GM19193 (cell line): Measurements from ENCODE around the gene BPIFA1.

Source experiments
- POLR2A ChIP-seq: IDR thresholded peaks from 4 replicates; pipeline ENCODE4 v1.6.1; 2011; ENCODE audit not compliant: insufficient read depth, insufficient read length; ENCODE audit errors: extremely low read depth

The BPIFA1 gene

GRCh38 chr20:33232486-33233072, 3.2 kb upstream of the BPIFA1 start:
- no peak for TF ChIP-seq POLR2A

DNA sequence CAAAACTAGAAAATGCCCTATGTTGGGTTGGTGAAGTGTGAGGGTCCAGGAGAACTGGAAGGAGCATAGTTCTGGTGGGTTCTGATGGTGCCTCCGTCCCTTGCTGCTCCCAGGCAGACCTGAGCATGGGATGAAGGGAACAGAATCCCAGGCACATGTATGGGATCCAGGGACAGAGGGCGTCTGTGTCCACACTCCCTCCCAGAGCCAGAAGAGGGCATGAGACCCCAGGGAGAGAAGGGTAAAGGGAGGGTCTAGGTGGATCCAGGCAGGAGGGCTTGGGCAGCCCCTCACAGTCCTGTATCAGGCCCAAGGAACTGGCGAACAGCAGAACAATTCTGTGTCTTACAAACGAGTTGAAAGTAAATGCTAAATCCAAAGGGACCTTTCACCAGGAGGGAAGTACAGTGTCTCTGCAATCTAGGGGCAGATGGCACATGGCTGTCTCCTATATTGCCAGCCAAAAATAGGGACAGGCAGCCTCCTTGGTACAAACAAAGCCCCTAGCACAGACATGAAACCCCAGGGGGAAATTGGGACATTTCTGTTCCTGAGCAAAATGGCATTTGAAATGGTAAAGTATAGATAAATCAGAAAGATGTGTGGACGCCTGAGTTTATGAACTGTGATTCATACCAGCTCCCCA, 2.5 kb upstream of the BPIFA1 start:
- no peak for TF ChIP-seq POLR2A

GRCh38 chr20:33234050-33234449, 1.7 kb upstream of the BPIFA1 start:
- no peak for TF ChIP-seq POLR2A

DNA sequence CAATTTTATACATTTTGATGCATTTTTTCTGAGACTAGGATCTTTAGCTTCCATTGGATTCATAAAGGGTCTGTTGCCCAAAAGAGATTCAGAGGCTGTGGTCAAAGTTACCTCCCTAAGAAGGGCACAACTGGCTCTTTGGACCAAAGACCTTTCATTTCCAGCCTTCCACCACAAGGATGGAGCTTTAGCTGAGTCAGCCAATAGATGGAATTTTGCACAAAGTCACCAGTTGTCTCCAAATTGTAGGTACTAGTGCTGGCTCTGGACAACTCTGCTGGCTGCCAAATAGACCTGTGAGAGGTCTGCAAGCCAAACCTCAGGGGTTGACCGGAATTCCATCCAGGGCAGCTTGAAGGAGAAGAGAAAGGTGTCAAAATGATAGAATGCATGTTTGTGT, 555 bp downstream of the BPIFA1 start:
- no peak for TF ChIP-seq POLR2A

- TF ChIP-seq POLR2A = no peak
These were observed 2.2 kb downstream of the BPIFA1 start for GRCh38 chr20:33237989-33238388.

DNA sequence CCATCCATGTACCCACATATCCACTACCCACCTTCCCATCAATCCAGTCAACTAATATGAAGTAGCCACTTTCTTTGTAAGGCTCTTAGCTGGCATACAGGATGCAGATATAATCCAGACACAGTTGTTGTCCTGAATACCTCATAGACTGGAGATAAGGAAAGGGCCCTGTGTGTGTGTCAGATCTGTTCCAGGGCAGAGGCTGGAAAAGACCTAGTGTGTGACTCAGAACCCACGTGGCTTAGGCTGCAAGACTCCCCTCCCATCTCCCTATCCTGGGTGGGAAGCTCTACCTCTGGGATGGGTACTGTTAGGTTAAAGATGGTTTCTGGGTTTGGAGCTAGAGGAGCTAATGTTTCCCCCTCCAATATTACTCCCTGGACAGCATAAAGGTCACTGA, 3.6 kb downstream of the BPIFA1 start:
- no peak for TF ChIP-seq POLR2A

DNA sequence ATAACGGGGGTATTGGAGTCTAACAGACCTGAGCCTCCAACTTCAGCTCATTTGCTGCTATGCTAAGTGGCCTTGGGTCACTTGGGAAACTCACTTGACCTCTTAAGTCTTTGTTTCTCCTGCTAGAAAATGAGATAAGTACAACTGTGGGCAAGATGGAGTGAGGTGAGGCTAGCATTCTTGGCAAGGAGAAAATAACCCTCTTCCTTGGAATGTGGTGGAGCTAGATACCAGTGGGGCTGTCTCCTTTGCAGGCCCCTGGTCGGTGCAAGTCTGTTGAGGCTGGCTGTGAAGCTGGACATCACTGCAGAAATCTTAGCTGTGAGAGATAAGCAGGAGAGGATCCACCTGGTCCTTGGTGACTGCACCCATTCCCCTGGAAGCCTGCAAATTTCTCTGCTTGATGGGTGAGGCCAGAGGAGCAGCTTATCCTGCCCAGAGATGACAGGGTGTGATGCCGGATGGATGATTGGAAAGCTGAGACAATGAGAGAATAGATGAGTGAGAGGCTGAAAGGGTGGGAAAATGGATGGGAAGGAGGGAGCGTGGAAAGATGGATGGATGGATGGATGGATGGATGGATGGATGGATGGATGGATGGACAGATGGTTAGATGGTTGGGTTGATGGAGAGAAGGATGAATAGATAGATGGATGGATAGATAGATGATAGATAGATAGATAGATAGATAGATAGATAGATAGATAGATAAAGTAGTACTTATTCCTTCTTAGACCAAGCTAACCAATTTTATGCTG, 4.4 kb downstream of the BPIFA1 start:
- TF ChIP-seq POLR2A = no peak

DNA sequence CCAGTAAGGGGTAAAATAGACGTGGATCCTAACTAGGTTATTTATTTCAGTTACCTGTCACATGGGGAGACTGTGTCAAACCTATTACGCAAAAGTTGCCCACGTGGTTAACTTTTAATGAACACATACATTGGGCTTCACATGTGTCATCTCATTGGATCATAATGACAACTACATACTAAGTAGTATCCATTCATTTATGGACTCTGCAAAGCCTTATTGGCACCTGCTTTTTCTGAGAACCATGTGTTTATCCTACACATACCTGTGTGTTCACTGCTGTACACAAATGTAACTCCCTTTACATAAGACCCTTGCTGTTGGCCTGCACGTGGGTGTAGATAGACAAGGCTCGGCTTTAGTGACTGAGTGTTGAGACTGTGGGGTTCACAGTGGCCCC, 5.1 kb downstream of the BPIFA1 start:
- no peak for TF ChIP-seq POLR2A

DNA sequence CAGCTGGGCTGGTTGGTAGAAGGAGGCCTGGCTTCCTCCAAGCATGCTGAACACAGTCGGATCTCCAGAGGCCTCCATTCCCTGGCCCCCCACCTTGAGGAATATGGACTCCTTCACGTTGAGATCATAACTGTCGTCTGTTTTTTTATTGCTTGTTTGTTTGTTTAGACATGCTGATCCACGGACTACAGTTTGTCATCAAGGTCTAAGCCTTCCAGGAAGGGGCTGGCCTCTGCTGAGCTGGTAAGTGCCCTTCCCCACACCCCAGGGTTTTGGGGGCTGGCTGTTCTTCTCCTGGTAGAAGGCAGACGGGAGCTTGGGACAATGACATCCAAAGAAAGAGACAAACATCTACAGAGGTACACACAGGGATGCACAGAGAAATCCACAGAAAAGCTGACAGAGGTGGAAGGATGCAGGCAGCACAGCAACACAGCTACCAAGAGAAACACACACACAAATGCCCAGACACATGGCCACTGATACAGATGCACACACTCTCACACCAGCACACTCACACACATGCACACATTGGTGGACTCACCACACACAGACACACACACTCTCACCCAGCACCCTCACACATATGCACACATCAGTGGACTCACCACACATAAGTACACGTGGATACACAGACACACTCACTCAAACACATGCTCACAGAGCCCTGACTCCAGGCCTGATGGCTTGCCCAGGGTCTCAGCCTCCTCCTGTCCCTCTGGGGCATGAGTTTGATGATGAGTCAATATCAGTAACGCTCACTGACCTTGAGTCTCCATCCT, 6.7 kb downstream of the BPIFA1 start:
- TF ChIP-seq POLR2A = no peak

- TF ChIP-seq POLR2A = no peak
These were observed 10.3 kb downstream of the BPIFA1 start for GRCh38 chr20:33246077-33246476.

GRCh38 chr20:33249456-33249855, 13.7 kb downstream of the BPIFA1 start:
- TF ChIP-seq POLR2A = no peak

- TF ChIP-seq POLR2A = no peak
These were observed 14.9 kb downstream of the BPIFA1 start for GRCh38 chr20:33250666-33251065.

DNA sequence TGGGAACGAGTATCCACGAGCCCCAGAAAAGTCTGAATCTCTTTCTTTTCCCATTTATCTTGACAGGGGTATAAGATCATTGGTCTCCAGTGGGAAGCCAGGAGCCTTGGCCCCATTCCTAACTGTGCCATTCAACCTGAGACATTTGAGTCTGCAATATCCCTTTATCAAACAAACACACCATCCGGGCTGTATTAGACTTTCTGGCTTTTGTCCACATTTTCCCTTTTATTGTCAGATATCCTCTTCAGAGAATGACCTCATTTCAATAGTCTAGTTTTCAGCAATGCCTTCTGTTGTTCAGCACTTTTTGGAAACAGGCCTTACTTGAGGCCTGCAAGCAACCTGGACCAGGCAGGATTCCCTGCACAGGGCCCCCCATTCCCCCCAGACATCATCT, 15.7 kb downstream of the BPIFA1 start:
- TF ChIP-seq POLR2A = no peak

- TF ChIP-seq POLR2A = no peak
These were observed 16.7 kb downstream of the BPIFA1 start for GRCh38 chr20:33252460-33252859.

DNA sequence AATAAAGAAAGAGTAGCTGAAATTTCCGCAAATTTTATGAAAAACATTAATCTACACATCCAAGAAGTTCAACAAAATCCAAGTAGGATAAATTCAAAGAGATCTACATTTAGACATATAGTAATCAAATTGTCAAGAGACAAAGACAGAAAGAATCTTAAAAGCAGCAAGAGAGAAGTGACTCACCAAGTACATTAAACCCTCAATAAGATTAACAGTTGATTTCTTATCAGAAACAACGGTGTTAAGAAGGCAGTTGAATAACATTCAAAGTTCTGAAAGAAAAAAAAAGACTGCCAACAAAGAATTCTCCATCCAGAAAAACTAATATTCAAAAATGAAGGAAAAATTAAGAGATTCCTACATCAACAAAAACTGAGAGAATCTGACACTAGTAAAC, 19.2 kb downstream of the BPIFA1 start:
- no peak for TF ChIP-seq POLR2A

DNA sequence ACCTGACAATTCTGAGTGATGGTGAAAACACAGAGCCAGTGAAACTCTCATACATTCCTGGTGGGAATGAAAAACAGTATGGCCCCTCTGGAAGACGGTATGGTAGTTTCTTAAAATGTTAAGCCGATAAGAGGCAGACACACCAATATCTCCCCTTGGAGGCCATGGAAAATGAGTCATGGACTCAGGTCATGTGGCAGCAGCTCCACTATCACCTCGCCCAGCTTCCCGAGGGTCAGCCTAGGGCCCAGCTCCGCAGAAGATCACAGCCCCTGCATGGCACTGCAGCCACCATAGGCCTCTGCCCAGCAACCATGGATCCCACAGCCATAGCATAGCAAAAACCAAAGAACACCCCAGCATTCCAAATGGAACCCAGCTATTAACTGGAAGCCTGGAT, 21.4 kb downstream of the BPIFA1 start:
- no peak for TF ChIP-seq POLR2A

DNA sequence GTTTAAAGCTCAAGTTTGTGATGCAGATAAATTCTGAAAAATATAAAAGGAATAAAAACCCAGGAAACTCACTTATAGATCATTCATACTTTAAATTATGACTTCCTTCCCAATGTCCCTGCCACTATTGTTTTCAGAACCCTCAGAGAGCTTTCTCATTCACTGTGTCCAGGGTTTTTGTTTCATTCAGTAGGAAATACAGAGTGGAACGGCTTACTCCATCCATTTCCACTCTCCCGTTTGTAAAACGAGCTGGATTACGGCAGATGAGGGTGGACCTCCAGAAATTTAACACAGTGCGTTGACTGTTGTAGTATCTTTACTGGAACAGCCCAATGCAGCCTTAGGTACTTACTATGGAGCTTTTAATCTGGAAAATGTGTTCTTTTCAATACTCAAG, 23.6 kb downstream of the BPIFA1 start:
- no peak for TF ChIP-seq POLR2A
